IMR-90 (cell line): Measurements from ENCODE around the gene GTF2I. TPM values are rescaled to one million over a fixed set of nuclear protein-coding genes. Genes with fewer than 3 reads are reported as not detected.
"Not testable (repeated sequence)": the region's sequence is repeated elsewhere in the genome, so short reads cannot be mapped to it uniquely, and the experiment has no call there.

ENCODE experiments used
- ATAC-seq: fragments of 200-7000 bp; cut with Tn5 transposase; 2 replicates; pipeline ENCODE4 v1.9.1; 2020; ENCODE audit warnings: low read depth, mild to moderate bottlenecking, moderate library complexity
- BruUV-seq: library from RNA; stranded (reverse); fragments of 400-500 nt; replicated peaks from 2 replicates; lab custom pipeline; 2021; lab: Mats Ljungman, UMichigan
- CTCF ChIA-PET: fragments of 300-600 bp; formaldehyde crosslinking; extraction: SDS; loops from one replicate; lab custom pipeline; 2021; ENCODE audit warnings: antibody characterized with exemption; lab: Yijun Ruan, JAX
- POLR2A ChIA-PET: fragments of 300-600 bp; sonication (Branson Sonifier 250); formaldehyde crosslinking; loops from one replicate; lab custom pipeline; 2022; ENCODE audit warnings: antibody characterized with exemption; ENCODE audit not compliant: unreplicated experiment; lab: Charles Lee
- DNase-seq: peaks from one replicate; pipeline ENCODE4 v3.0.0; 2013
- H2AFZ ChIP-seq: replicated peaks from 2 replicates; pipeline ENCODE3; 2013; ENCODE audit warnings: low read length, mild to moderate bottlenecking; ENCODE audit not compliant: poor library complexity
- H2AK5ac ChIP-seq: 2 replicates; pipeline ENCODE4 v1.6.1; 2013; ENCODE audit warnings: low read depth, low read length, inconsistent platforms
- H2AK9ac ChIP-seq: replicated peaks from 2 replicates; pipeline ENCODE3; 2013; ENCODE audit warnings: mild to moderate bottlenecking, low read depth, low read length, moderate library complexity; ENCODE audit not compliant: poor library complexity
- H2BK120ac ChIP-seq: 2 replicates; pipeline ENCODE4 v1.6.1; 2013; ENCODE audit warnings: low read depth, low read length, inconsistent platforms
- H2BK15ac ChIP-seq: 3 replicates; pipeline ENCODE4 v1.6.1; 2013; ENCODE audit warnings: low read depth, low read length, inconsistent platforms
- H2BK20ac ChIP-seq: 2 replicates; pipeline ENCODE4 v1.6.1; 2013; ENCODE audit warnings: low read depth, mild to moderate bottlenecking, inconsistent platforms, low read length, moderate library complexity
- H2BK5ac ChIP-seq: 2 replicates; pipeline ENCODE4 v1.6.1; 2013; ENCODE audit warnings: mild to moderate bottlenecking, low read depth, low read length, inconsistent platforms; ENCODE audit not compliant: poor library complexity, severe bottlenecking
- H3K14ac ChIP-seq: replicated peaks from 2 replicates; pipeline ENCODE4 v1.6.1; 2013; ENCODE audit warnings: low read depth, low read length, inconsistent platforms
- H3K18ac ChIP-seq: 2 replicates; pipeline ENCODE4 v1.6.1; 2013; ENCODE audit warnings: low read depth, low read length, control low read depth
- H3K23ac ChIP-seq: 2 replicates; pipeline ENCODE4 v1.6.1; 2013; ENCODE audit warnings: low read depth, low read length, inconsistent platforms
- H3K27ac ChIP-seq: 2 replicates; pipeline ENCODE4 v1.5.1; 2013; ENCODE audit warnings: mild to moderate bottlenecking, control low read depth, low read length; ENCODE audit not compliant: insufficient read depth
- H3K27me3 ChIP-seq: 2 replicates; pipeline ENCODE4 v1.6.1; 2013; ENCODE audit warnings: low read length; ENCODE audit not compliant: control insufficient read depth, insufficient read depth
- H3K36me3 ChIP-seq: 2 replicates; pipeline ENCODE4 v1.6.1; 2013; ENCODE audit warnings: low read length, mixed read lengths; ENCODE audit not compliant: control insufficient read depth, insufficient read depth
- H3K4ac ChIP-seq: 2 replicates; pipeline ENCODE4 v1.6.1; 2013; ENCODE audit warnings: low read depth, low read length, inconsistent platforms
- H3K4me1 ChIP-seq: 2 replicates; pipeline ENCODE4 v1.6.1; 2013; ENCODE audit warnings: low read length, mixed read lengths; ENCODE audit not compliant: control insufficient read depth, insufficient read depth
- H3K4me2 ChIP-seq: 2 replicates; pipeline ENCODE4 v1.6.1; 2013; ENCODE audit warnings: low read depth, mild to moderate bottlenecking, control low read depth, low read length, moderate library complexity
- H3K4me3 ChIP-seq: 2 replicates; pipeline ENCODE4 v1.5.1; 2013; ENCODE audit warnings: low read depth, mild to moderate bottlenecking, control low read depth, low read length, moderate library complexity; ENCODE audit not compliant: insufficient read depth
- H3K56ac ChIP-seq: 2 replicates; pipeline ENCODE4 v1.6.1; 2013; ENCODE audit warnings: low read length, inconsistent platforms; ENCODE audit not compliant: insufficient read depth; ENCODE audit errors: extremely low read depth
- H3K79me1 ChIP-seq, 2 experiments: 2 replicates each; pipeline ENCODE4 v1.6.1; 2013; ENCODE audit warnings: low read length in 2 of 2, inconsistent platforms in 1 of 2, low read depth in 1 of 2
- H3K9ac ChIP-seq: 2 replicates; pipeline ENCODE4 v1.6.1; 2013; ENCODE audit warnings: low read depth, low read length, control low read depth
- H3K9me1 ChIP-seq: 2 replicates; pipeline ENCODE4 v1.6.1; 2013; ENCODE audit warnings: low read length, inconsistent platforms; ENCODE audit not compliant: insufficient read depth
- H3K9me3 ChIP-seq: 2 replicates; pipeline ENCODE4 v1.6.1; 2013; ENCODE audit warnings: low read length; ENCODE audit not compliant: control insufficient read depth, insufficient read depth
- H4K20me1 ChIP-seq: 2 replicates; pipeline ENCODE4 v1.6.1; 2013; ENCODE audit warnings: low read length, inconsistent platforms; ENCODE audit not compliant: insufficient read depth
- H4K5ac ChIP-seq: 2 replicates; pipeline ENCODE4 v1.6.1; 2013; ENCODE audit warnings: mild to moderate bottlenecking, low read depth, low read length, control low read depth
- H4K8ac ChIP-seq, 2 experiments: 2 replicates each; pipeline ENCODE4 v1.6.1; 2013; ENCODE audit warnings: low read depth in 2 of 2, low read length in 2 of 2, control low read depth in 1 of 2, inconsistent platforms in 1 of 2
- H4K91ac ChIP-seq: 2 replicates; pipeline ENCODE4 v1.6.1; 2013; ENCODE audit warnings: low read depth, low read length, inconsistent platforms; ENCODE audit not compliant: insufficient read depth
- WGBS, 2 experiments: methylation state at CpG; one replicate each; pipeline versions ENCODE4 v1.1.5 to v1.1.7; 2013; ENCODE audit warnings: missing lambda C conversion rate in 2 of 2; ENCODE audit not compliant: insufficient read length in 1 of 2; ENCODE audit errors: extremely low coverage in 2 of 2; 5-methylcytosine and 5-hydroxymethylcytosine counted together
- dilution Hi-C: fragments of 300-500 bp; cut with HindIII; formaldehyde crosslinking; loops from one replicate; pipeline ENCODE4 v1.14.3; 2018; ENCODE audit warnings: low sequenced_read_pairs; ENCODE audit not compliant: unreplicated experiment
- in situ Hi-C: fragments of 300-500 bp; cut with MboI; formaldehyde crosslinking; loops from 3 replicates; pipeline ENCODE4 v1.14.3; 2019; ENCODE audit warnings: low sequenced_read_pairs, inconsistent platforms, mixed read lengths
- intact Hi-C: fragments of 100-400 bp; cut with micrococcal nuclease; formaldehyde crosslinking; loops from 2 replicates; pipeline ENCODE4 v1.10.0; 2022
- polyA plus RNA-seq, 3 experiments: library from polyadenylated mRNA; depleted of rRNA; stranded (reverse); fragments of >200 nt; gene quantifications; 2 replicates each; pipeline ENCODE4 v1.2.3, GENCODE V29; 2012; ENCODE audit warnings: low replicate concordance in 1 of 3
- total RNA-seq: library from RNA; depleted of rRNA; stranded (reverse); fragments of >200 nt; gene quantifications from 2 replicates; pipeline ENCODE4 v1.2.3, GENCODE V29; 2012

GTF2I gene
- total and polyA plus RNA-seq, 2 of the 4 experiments (the other 2 are of a cell fraction): 46.4 to 88.8 TPM

DNA sequence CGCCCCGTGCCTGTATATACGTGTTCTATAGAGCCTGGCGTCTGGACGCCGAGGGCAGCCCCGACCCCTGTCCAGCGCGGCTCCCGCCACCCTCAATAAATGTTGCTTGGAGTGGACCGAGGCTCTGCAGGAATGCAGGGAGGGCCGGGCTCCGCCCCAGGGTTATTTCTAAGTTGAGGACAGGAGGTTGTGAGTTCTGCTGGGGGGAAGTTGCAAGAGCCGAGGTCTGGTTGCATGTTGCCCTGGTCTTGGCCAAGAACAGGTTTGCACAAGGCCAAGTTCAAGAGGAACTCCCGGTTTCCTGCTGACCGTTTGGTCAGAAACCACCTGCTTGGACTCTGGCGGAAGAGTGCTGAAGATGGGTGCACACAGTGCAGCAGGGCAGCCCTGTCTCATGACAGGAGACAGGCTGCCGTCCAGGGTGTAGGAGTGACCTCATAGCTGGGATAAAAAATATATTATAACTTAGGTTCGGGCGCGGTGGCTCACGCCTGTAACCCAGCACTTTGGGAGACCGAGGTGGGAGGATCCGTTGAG is 131.8 kb downstream of the GTF2I start:
- H4K5ac ChIP-seq, ATAC-seq, H3K9ac ChIP-seq, H3K4me3 ChIP-seq, CTCF ChIA-PET, intact Hi-C loops, H4K20me1 ChIP-seq, H2AFZ ChIP-seq, H2BK20ac ChIP-seq, H3K18ac ChIP-seq, in situ Hi-C loops, H3K4me1 ChIP-seq, H3K79me1 ChIP-seq, H3K4me2 ChIP-seq, H2AK5ac ChIP-seq, H4K91ac ChIP-seq, H3K9me1 ChIP-seq, POLR2A ChIA-PET, BruUV-seq, H3K56ac ChIP-seq, dilution Hi-C loops, H3K9me3 ChIP-seq, H3K36me3 ChIP-seq, H3K14ac ChIP-seq, H4K8ac ChIP-seq, H3K4ac ChIP-seq, H2BK5ac ChIP-seq, DNase-seq, H2BK120ac ChIP-seq, H3K27me3 ChIP-seq, H3K23ac ChIP-seq, H2AK9ac ChIP-seq, H3K27ac ChIP-seq, H2BK15ac ChIP-seq: not testable (repeated sequence)
- WGBS, 2 experiments: no CpG with 5 or more reads among the region's 24 CpGs

- H3K4me1 ChIP-seq, H2AK9ac ChIP-seq, H3K9me3 ChIP-seq, CTCF ChIA-PET, dilution Hi-C loops, H4K8ac ChIP-seq, H3K23ac ChIP-seq, intact Hi-C loops, H2BK15ac ChIP-seq, H3K4me2 ChIP-seq, H4K5ac ChIP-seq, H3K79me1 ChIP-seq, H3K36me3 ChIP-seq, H2BK20ac ChIP-seq, H4K91ac ChIP-seq, H3K9ac ChIP-seq, H3K4ac ChIP-seq, H2BK120ac ChIP-seq, H3K27me3 ChIP-seq, H3K4me3 ChIP-seq, H3K27ac ChIP-seq, H2AK5ac ChIP-seq, H4K20me1 ChIP-seq, ATAC-seq, in situ Hi-C loops, H3K56ac ChIP-seq, DNase-seq, H3K14ac ChIP-seq, H2AFZ ChIP-seq, POLR2A ChIA-PET, BruUV-seq, H3K9me1 ChIP-seq, H2BK5ac ChIP-seq, H3K18ac ChIP-seq: not testable (repeated sequence)
- WGBS, 2 experiments: no CpG with 5 or more reads among the region's 27 CpGs
These were observed 140.5 kb downstream of the GTF2I start for GRCh38 chr7:74797848-74798622.
